ENCODE measurements around the gene IDH3A.

IDH3A gene

GRCh38 chr15:78149068-78149804 is at the start of gene IDH3A:
Gene IDH3A, plus strand, starts transcription at chr15:78149362. Its CDS starts 42 bp downstream, at chr15:78149404.
- peak; percentile 99 for DNase-seq

- DNase-seq = peak; percentile 45
Observed at GRCh38 chr15:78100886-78101285, 48.3 kb upstream of the IDH3A start.

GRCh38 chr15:78101423-78102105 is 47.6 kb upstream of the IDH3A start:
- DNase-seq = peak; percentile 67

GRCh38 chr15:78102211-78102610 is 47.0 kb upstream of the IDH3A start:
- no peak for DNase-seq

GRCh38 chr15:78102741-78103140 is 46.4 kb upstream of the IDH3A start:
- DNase-seq = peak; percentile 49

GRCh38 chr15:78103406-78104118 is 45.6 kb upstream of the IDH3A start:
- peak; percentile 61 for DNase-seq

GRCh38 chr15:78104119-78104479 is 45.1 kb upstream of the IDH3A start:
- DNase-seq = no peak

- DNase-seq = peak; percentile 35
Observed at GRCh38 chr15:78104566-78105475, 44.3 kb upstream of the IDH3A start.

- DNase-seq = peak; percentile 45
Observed at GRCh38 chr15:78105476-78106241, 43.5 kb upstream of the IDH3A start.

GRCh38 chr15:78107471-78107870 is 41.7 kb upstream of the IDH3A start:
- no peak for DNase-seq

GRCh38 chr15:78108300-78109084 is 40.7 kb upstream of the IDH3A start:
- DNase-seq = peak; percentile 92

- peak; percentile 50 for DNase-seq
Observed at GRCh38 chr15:78109156-78109555, 40.0 kb upstream of the IDH3A start.

GRCh38 chr15:78110096-78110495 is 39.1 kb upstream of the IDH3A start:
- DNase-seq = peak; percentile 50

- peak; percentile 33 for DNase-seq
Observed at GRCh38 chr15:78110916-78111475, 38.2 kb upstream of the IDH3A start.

- peak; percentile 38 for DNase-seq
Observed at GRCh38 chr15:78111788-78112187, 37.4 kb upstream of the IDH3A start.

GRCh38 chr15:78112551-78112950 is 36.6 kb upstream of the IDH3A start:
- DNase-seq = peak; percentile 19

GRCh38 chr15:78120523-78120922 is 28.6 kb upstream of the IDH3A start:
- DNase-seq = no peak

GRCh38 chr15:78125267-78125666 is 23.9 kb upstream of the IDH3A start:
- no peak for DNase-seq

GRCh38 chr15:78127882-78128281 is 21.3 kb upstream of the IDH3A start:
- no peak for DNase-seq

GRCh38 chr15:78129077-78129750 is 19.9 kb upstream of the IDH3A start:
- DNase-seq = no peak

Data from islet precursor cell (in vitro differentiated cells).